ENCODE data around the gene TLL1.

- TF ChIP-seq CTCF (IDR thresholded peaks at IDR 0.05) = no peak
- TF ChIP-seq POLR2A (IDR thresholded peaks at IDR 0.05) = no peak
Measured at GRCh38 chr4:165873298-165874071, 448 bp downstream of the TLL1 start.
